Measurements from ENCODE around the gene LIMCH1.

The LIMCH1 gene

DNA sequence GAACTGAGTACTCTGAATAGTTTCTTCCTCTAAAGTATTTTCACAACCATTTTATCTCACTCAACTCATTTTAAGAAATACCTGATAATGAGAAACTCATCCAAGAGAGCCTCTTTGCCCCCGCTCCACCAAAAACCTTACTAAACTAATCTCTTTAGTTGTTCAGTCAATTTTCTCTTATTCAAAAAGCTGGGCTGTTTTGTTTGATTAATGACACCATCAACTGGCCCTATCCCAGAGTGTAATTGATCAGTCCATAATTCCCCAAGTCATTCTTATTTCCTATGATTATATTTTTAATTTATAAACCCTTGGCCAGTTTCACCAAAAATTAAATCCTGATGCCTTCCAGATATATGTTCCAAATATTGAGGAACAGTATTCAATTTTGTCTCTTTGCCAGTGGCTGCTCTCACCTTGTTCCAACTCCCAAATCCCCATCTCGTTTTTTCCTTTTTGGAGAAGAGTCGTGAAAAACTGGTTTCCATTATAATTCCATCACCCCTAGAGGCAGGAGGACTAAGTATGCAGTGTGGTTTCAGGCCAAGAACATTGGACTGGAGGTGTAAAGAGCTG, 10.4 kb downstream of the LIMCH1 start:
- H3K36me3 ChIP-seq (ENCODE audit: insufficient read depth, low read length), result no peaks in the 10 kb centered on the region
- H3K4me3 ChIP-seq, result no peak overlapping the region
- no peak for TF ChIP-seq POLR2AphosphoS5 (IDR thresholded peaks at IDR 0.05; ENCODE audit: borderline replicate concordance, low read depth, low read length)
- TF ChIP-seq EZH2 (IDR thresholded peaks at IDR 0.05), result no peak
- TF ChIP-seq FOXP2 (optimal IDR thresholded peaks at IDR 0.05; ENCODE audit: control extremely low read depth, extremely low read length, insufficient read depth), result no peak
- H3K9ac ChIP-seq (ENCODE audit: insufficient read length), result no peak overlapping the region
- no peaks in the 10 kb centered on the region for H3K9me3 ChIP-seq (ENCODE audit: low read depth, low read length)
- DNase-seq (ENCODE audit: low read depth, low spot score), result no peak
- H3K27ac ChIP-seq, result no peak overlapping the region

DNA sequence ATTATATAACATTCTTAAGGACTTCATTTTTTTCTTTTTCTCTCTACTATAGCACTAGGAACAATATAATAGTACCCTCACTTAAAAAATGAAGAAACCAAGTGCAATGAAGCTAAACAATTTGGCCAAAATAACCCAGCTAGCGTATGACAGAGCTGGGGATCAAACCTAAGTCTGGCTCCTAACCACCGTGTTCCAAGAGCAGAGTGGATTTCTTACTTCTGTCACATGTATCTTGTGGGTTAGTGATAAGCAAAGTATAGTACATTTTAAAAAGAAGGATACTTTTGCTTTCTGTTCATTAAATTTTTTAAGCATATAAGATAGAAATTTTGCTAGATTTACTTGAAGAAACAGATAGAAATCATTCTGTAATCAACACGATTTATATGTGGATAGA, 11.5 kb downstream of the LIMCH1 start:
- Histone ChIP-seq H3K9ac (ENCODE audit: insufficient read length) (no peak overlapping the region), H3K27ac (no peak overlapping the region)

GRCh38 chr4:41550308-41550707, 12.4 kb downstream of the LIMCH1 start:
- H3K27ac ChIP-seq, result no peak overlapping the region
- no peaks in the 10 kb centered on the region for H3K36me3 ChIP-seq (ENCODE audit: insufficient read depth, low read length)
- no peaks in the 10 kb centered on the region for H3K9me3 ChIP-seq (ENCODE audit: low read depth, low read length)
- DNase-seq (ENCODE audit: low read depth, low spot score), result no peak
- H3K4me3 ChIP-seq, result no peak overlapping the region
- H3K9ac ChIP-seq (ENCODE audit: insufficient read length), result no peak overlapping the region
- TF ChIP-seq POLR2AphosphoS5 (IDR thresholded peaks at IDR 0.05; ENCODE audit: borderline replicate concordance, low read depth, low read length) (no peak), FOXP2 (optimal IDR thresholded peaks at IDR 0.05; ENCODE audit: control extremely low read depth, extremely low read length, insufficient read depth) (no peak), EZH2 (IDR thresholded peaks at IDR 0.05) (no peak)

More for the DNA sequence above, 11.5 kb downstream of the LIMCH1 start:
- Histone ChIP-seq H3K4me3 (no peak overlapping the region), H3K9me3 (ENCODE audit: low read depth, low read length) (no peaks in the 10 kb centered on the region), H3K36me3 (ENCODE audit: insufficient read depth, low read length) (no peaks in the 10 kb centered on the region)
- TF ChIP-seq FOXP2 (optimal IDR thresholded peaks at IDR 0.05; ENCODE audit: control extremely low read depth, extremely low read length, insufficient read depth), result no peak
- DNase-seq (ENCODE audit: low read depth, low spot score), result no peak

DNA sequence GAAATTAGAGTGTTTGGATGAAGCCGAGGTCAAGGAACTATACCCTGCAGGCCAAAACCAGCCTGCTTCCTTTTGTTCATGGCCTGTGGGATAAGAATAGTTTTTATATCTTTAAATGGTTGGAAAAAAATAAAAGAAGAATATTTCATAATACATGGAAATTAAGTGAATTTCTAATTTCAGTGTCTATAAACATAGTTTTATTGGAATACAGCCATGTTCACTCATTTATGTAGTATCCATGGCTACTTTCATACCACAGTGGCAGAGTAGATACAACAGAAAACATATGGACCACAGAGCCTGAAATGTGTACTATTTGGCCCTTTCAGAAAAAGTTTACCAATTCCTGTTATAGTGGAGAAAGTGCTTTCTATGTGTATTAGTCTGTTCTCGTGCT, 13.6 kb downstream of the LIMCH1 start:
- no peak overlapping the region for H3K27ac ChIP-seq
- no peaks in the 10 kb centered on the region for H3K9me3 ChIP-seq (ENCODE audit: low read depth, low read length)
- H3K9ac ChIP-seq (ENCODE audit: insufficient read length), result no peak overlapping the region
- H3K4me3 ChIP-seq, result no peak overlapping the region
- DNase-seq (ENCODE audit: low read depth, low spot score), result no peak
- TF ChIP-seq FOXP2 (optimal IDR thresholded peaks at IDR 0.05; ENCODE audit: control extremely low read depth, extremely low read length, insufficient read depth) (no peak), POLR2AphosphoS5 (IDR thresholded peaks at IDR 0.05; ENCODE audit: borderline replicate concordance, low read depth, low read length) (no peak), EZH2 (IDR thresholded peaks at IDR 0.05) (no peak)
- no peaks in the 10 kb centered on the region for H3K36me3 ChIP-seq (ENCODE audit: insufficient read depth, low read length)

GRCh38 chr4:41554905-41555304, 16.9 kb downstream of the LIMCH1 start:
- no peaks in the 10 kb centered on the region for H3K36me3 ChIP-seq (ENCODE audit: insufficient read depth, low read length)

GRCh38 chr4:41556526-41556925, 18.6 kb downstream of the LIMCH1 start:
- Histone ChIP-seq H3K4me3 (no peak overlapping the region), H3K9me3 (ENCODE audit: low read depth, low read length) (no peaks in the 10 kb centered on the region), H3K27ac (no peak overlapping the region), H3K9ac (ENCODE audit: insufficient read length) (no peak overlapping the region), H3K36me3 (ENCODE audit: insufficient read depth, low read length) (no peaks in the 10 kb centered on the region)
- no peak for DNase-seq (ENCODE audit: low read depth, low spot score)
- TF ChIP-seq POLR2AphosphoS5 (IDR thresholded peaks at IDR 0.05; ENCODE audit: borderline replicate concordance, low read depth, low read length), result no peak
- TF ChIP-seq EZH2 (IDR thresholded peaks at IDR 0.05), result no peak
- TF ChIP-seq FOXP2 (optimal IDR thresholded peaks at IDR 0.05; ENCODE audit: control extremely low read depth, extremely low read length, insufficient read depth), result no peak

More at GRCh38 chr4:41554905-41555304, 16.9 kb downstream of the LIMCH1 start:
- no peaks in the 10 kb centered on the region for H3K9me3 ChIP-seq (ENCODE audit: low read depth, low read length)
- H3K4me3 ChIP-seq, result no peak overlapping the region
- H3K27ac ChIP-seq, result no peak overlapping the region
- no peak overlapping the region for H3K9ac ChIP-seq (ENCODE audit: insufficient read length)
- no peak for DNase-seq (ENCODE audit: low read depth, low spot score)
- TF ChIP-seq FOXP2 (optimal IDR thresholded peaks at IDR 0.05; ENCODE audit: control extremely low read depth, extremely low read length, insufficient read depth), result no peak
- no peak for TF ChIP-seq EZH2 (IDR thresholded peaks at IDR 0.05)
- no peak for TF ChIP-seq POLR2AphosphoS5 (IDR thresholded peaks at IDR 0.05; ENCODE audit: borderline replicate concordance, low read depth, low read length)

GRCh38 chr4:41559940-41560516, 22.1 kb downstream of the LIMCH1 start:
- DNase-seq (ENCODE audit: low read depth, low spot score), result no peak
- Histone ChIP-seq H3K4me3 (no peak overlapping the region), H3K9ac (ENCODE audit: insufficient read length) (no peak overlapping the region), H3K36me3 (ENCODE audit: insufficient read depth, low read length) (no peaks in the 10 kb centered on the region), H3K27ac (no peak overlapping the region), H3K9me3 (ENCODE audit: low read depth, low read length) (no peaks in the 10 kb centered on the region)
- TF ChIP-seq FOXP2 (optimal IDR thresholded peaks at IDR 0.05; ENCODE audit: control extremely low read depth, extremely low read length, insufficient read depth) (no peak), EZH2 (IDR thresholded peaks at IDR 0.05) (no peak), POLR2AphosphoS5 (IDR thresholded peaks at IDR 0.05; ENCODE audit: borderline replicate concordance, low read depth, low read length) (no peak)

- H3K36me3 ChIP-seq (ENCODE audit: insufficient read depth, low read length), result no peaks in the 10 kb centered on the region
- no peak overlapping the region for H3K9ac ChIP-seq (ENCODE audit: insufficient read length)
- no peak for DNase-seq (ENCODE audit: low read depth, low spot score)
- TF ChIP-seq POLR2AphosphoS5 (IDR thresholded peaks at IDR 0.05; ENCODE audit: borderline replicate concordance, low read depth, low read length), result no peak
- no peak for TF ChIP-seq FOXP2 (optimal IDR thresholded peaks at IDR 0.05; ENCODE audit: control extremely low read depth, extremely low read length, insufficient read depth)
- no peak for TF ChIP-seq EZH2 (IDR thresholded peaks at IDR 0.05)
- H3K4me3 ChIP-seq, result no peak overlapping the region
- H3K9me3 ChIP-seq (ENCODE audit: low read depth, low read length), result no peaks in the 10 kb centered on the region
- no peak overlapping the region for H3K27ac ChIP-seq
Observed at GRCh38 chr4:41561244-41561643, 23.3 kb downstream of the LIMCH1 start.

DNA sequence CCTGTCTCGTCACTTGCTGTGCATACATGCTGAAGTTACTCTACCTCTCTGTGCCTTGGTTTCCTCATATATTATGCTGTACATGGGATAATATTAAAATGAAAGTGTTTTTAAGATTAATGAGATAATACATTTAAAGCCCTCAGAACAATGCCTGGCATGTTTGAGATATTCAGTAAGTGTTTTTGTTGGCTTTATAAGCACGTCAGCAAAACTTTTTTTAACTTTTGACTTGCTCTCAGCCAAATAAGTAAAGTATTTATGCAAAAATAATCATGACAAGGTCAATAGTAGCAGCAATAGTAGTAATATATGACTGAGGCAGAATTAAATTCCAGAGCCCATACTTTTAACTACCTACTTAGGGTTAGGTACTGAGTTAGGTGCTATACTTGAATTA, 29.2 kb downstream of the LIMCH1 start:
- Histone ChIP-seq H3K9me3 (ENCODE audit: low read depth, low read length) (no peaks in the 10 kb centered on the region), H3K4me3 (no peak overlapping the region), H3K9ac (ENCODE audit: insufficient read length) (no peak overlapping the region), H3K27ac (no peak overlapping the region), H3K36me3 (ENCODE audit: insufficient read depth, low read length) (no peaks in the 10 kb centered on the region)
- TF ChIP-seq FOXP2 (optimal IDR thresholded peaks at IDR 0.05; ENCODE audit: control extremely low read depth, extremely low read length, insufficient read depth) (no peak), POLR2AphosphoS5 (IDR thresholded peaks at IDR 0.05; ENCODE audit: borderline replicate concordance, low read depth, low read length) (no peak), EZH2 (IDR thresholded peaks at IDR 0.05) (no peak)
- DNase-seq (ENCODE audit: low read depth, low spot score), result no peak
